Tibial nerve (tissue), 3 donors: ENCODE data around the gene TMC3.

Source experiments
- POLR2A ChIP-seq, 2 donors: fragments of 450-650 bp; IDR thresholded peaks; one replicate each; pipeline ENCODE4 v1.6.1; 2017; ENCODE audit warnings: antibody characterized with exemption in 2 of 2, mild to moderate bottlenecking in 2 of 2, moderate library complexity in 2 of 2
- TF ChIP-seq, protein P1 (sequence below), 5 experiments: fragments of 200-600 bp in 3 of 5; fragments of 450-650 bp in 2 of 5; sonication (generic) in 3 of 5; IDR thresholded peaks; one replicate each; pipeline ENCODE4 v1.5.1; 2016 to 2019; ENCODE audit warnings: antibody characterized with exemption in 5 of 5, mild to moderate bottlenecking in 3 of 5, moderate library complexity in 2 of 5

DNA sequence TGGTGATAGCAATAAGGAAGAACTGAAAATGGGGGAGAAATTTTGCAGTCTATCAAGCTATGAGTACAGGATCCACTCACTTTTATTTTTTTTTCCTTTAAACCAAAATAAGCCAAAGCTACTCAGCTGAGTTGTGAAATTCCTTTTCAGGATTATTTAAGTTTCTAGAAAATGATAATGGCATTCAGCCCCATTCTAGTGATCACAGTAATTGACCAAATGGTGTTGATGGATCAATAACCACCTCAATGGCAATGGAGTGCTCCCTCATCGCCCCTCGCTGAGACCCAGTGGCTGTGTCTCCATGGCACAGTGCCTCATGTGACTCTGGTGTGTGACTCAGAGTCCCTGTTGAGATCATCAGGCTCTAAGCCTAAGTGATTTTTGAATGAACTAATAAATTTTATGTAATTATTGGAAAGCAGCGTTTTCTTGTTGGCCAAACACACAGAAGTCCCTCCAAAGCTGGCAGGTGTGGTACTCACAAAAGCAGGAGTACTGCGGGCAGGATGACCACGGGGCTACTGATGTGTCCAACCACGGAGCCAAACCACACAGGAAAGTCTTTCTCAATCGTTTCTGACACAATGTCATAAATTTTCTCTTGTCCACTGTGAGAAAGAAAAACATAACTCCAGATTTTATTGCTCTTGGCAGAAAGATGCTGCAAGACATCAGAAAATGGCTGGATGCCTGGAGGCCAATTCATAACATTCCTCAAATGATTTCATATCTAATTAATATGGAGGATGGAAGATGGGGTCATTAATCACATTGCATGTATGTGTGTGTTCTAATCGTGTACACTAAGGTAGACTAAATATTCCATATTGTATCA lies 35.6 kb downstream of the TMC3 start:
- TF ChIP-seq, protein P1, sequence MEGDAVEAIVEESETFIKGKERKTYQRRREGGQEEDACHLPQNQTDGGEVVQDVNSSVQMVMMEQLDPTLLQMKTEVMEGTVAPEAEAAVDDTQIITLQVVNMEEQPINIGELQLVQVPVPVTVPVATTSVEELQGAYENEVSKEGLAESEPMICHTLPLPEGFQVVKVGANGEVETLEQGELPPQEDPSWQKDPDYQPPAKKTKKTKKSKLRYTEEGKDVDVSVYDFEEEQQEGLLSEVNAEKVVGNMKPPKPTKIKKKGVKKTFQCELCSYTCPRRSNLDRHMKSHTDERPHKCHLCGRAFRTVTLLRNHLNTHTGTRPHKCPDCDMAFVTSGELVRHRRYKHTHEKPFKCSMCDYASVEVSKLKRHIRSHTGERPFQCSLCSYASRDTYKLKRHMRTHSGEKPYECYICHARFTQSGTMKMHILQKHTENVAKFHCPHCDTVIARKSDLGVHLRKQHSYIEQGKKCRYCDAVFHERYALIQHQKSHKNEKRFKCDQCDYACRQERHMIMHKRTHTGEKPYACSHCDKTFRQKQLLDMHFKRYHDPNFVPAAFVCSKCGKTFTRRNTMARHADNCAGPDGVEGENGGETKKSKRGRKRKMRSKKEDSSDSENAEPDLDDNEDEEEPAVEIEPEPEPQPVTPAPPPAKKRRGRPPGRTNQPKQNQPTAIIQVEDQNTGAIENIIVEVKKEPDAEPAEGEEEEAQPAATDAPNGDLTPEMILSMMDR (IDR thresholded peaks at IDR 0.05): no peak
- no peak for TF ChIP-seq POLR2A (IDR thresholded peaks at IDR 0.05)
